ENCODE measurements around the gene GPC6.

- TF ChIP-seq CTCF (IDR thresholded peaks at IDR 0.05) (no peak), POLR2A (IDR thresholded peaks at IDR 0.05) (no peak)
These were observed 323.6 kb downstream of the GPC6 start for GRCh38 chr13:93550236-93550635.

Measured in suprapubic skin (tissue), 3 donors.